ENCODE data around the gene APBA2. TPM values are rescaled to one million over a fixed set of nuclear protein-coding genes. Genes with fewer than 3 reads are reported as not detected.

The APBA2 gene
- total RNA-seq, 1 experiment from 2014 or later, result 0.31 TPM

DNA sequence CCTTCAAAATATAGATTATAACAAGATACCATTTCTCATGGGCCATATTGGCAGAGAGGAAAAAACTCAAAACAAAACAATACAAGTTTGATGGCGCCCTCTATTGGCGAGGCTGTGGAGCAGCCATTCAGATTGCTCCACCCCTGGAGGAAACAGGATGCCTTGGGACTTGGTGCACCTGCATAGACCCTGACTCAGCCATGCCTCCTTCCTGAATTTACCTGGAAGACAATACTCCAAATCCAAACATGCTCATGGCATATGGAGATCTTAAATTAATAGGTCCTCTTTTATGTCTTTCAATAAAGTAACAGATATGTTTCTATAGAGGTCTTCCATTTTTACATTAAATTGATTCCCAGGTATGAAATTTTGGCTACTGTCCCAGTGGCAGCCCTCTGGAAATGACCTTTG, 90.0 kb downstream of the APBA2 start:
- BruUV-seq (replicated peaks), result no TSS peak
- Histone ChIP-seq H3K27ac (ENCODE audit: low read length) (no peak overlapping the region), H3K4me1 (ENCODE audit: control insufficient read depth, insufficient read depth, low read length) (no peaks in the 10 kb centered on the region), H3K36me3 (ENCODE audit: control insufficient read depth, insufficient read depth, low read length) (no peaks in the 10 kb centered on the region), H3K27me3 (ENCODE audit: control insufficient read depth, insufficient read depth, low read length) (peaks cover 2% of the 10 kb centered on the region; the same call in 1 of the 2 replicates), H3K9me3 (ENCODE audit: control insufficient read depth, insufficient read depth, low read depth, low read length) (no peaks in the 10 kb centered on the region), H3K4me3 (ENCODE audit: low read depth in 2 of 2, low read length in 2 of 2) (no peak overlapping the region)
- TF ChIP-seq, protein P1, sequence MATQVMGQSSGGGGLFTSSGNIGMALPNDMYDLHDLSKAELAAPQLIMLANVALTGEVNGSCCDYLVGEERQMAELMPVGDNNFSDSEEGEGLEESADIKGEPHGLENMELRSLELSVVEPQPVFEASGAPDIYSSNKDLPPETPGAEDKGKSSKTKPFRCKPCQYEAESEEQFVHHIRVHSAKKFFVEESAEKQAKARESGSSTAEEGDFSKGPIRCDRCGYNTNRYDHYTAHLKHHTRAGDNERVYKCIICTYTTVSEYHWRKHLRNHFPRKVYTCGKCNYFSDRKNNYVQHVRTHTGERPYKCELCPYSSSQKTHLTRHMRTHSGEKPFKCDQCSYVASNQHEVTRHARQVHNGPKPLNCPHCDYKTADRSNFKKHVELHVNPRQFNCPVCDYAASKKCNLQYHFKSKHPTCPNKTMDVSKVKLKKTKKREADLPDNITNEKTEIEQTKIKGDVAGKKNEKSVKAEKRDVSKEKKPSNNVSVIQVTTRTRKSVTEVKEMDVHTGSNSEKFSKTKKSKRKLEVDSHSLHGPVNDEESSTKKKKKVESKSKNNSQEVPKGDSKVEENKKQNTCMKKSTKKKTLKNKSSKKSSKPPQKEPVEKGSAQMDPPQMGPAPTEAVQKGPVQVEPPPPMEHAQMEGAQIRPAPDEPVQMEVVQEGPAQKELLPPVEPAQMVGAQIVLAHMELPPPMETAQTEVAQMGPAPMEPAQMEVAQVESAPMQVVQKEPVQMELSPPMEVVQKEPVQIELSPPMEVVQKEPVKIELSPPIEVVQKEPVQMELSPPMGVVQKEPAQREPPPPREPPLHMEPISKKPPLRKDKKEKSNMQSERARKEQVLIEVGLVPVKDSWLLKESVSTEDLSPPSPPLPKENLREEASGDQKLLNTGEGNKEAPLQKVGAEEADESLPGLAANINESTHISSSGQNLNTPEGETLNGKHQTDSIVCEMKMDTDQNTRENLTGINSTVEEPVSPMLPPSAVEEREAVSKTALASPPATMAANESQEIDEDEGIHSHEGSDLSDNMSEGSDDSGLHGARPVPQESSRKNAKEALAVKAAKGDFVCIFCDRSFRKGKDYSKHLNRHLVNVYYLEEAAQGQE (IDR thresholded peaks at IDR 0.05; ENCODE audit: insufficient read depth in 1 of 2, low read depth in 2 of 2, low read length in 1 of 2), result no peak
- TF ChIP-seq, protein P2, sequence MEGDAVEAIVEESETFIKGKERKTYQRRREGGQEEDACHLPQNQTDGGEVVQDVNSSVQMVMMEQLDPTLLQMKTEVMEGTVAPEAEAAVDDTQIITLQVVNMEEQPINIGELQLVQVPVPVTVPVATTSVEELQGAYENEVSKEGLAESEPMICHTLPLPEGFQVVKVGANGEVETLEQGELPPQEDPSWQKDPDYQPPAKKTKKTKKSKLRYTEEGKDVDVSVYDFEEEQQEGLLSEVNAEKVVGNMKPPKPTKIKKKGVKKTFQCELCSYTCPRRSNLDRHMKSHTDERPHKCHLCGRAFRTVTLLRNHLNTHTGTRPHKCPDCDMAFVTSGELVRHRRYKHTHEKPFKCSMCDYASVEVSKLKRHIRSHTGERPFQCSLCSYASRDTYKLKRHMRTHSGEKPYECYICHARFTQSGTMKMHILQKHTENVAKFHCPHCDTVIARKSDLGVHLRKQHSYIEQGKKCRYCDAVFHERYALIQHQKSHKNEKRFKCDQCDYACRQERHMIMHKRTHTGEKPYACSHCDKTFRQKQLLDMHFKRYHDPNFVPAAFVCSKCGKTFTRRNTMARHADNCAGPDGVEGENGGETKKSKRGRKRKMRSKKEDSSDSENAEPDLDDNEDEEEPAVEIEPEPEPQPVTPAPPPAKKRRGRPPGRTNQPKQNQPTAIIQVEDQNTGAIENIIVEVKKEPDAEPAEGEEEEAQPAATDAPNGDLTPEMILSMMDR (IDR thresholded peaks at IDR 0.05), result peak; percentile 90
- in situ Hi-C loops (cut with HindIII; ENCODE audit: low pct_unique_long_range_greater_than_20kb, low sequenced_read_pairs) (no loop called here), intact Hi-C loops (cut with micrococcal nuclease; ENCODE audit: unreplicated experiment) (no loop called here)
- ChIA-PET POLR2A (no interaction called here), CTCF (no interaction called here)
- ATAC-seq (peak; percentile 70; the same call in 1 of the 2 replicates), DNase-seq (ENCODE audit: low read depth, low spot score) (no peak)

DNA sequence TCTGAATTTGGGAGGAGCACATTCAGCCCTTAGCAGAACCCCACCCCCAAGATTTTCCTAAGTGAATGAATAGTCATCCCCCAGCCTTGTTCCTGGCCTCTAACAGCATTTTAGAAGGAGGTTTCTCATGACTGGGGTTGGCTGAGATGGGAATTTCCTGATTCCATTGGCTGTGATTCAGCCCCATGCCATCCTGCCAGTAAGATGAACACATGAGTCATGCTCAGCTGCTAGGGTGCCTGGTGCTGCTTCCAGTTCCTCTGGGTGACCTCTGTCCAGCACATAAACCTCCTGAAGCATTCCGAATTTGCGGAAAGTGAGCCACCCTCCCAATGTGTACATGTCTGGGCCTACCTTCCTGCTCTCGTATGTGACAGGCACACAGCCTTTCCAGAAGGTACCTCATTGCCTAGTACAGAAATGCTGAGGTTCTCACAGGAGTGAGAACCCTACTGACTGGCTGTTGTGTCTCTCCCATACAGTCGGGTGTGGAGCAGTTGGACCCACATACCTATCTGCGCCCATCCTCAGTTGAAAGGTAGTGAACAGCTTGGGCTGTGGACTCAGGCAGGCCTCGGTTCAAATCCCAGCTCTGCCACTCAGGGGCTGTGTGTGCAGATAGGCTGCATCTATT, 91.7 kb downstream of the APBA2 start:
- no peaks in the 10 kb centered on the region for H3K36me3 ChIP-seq (ENCODE audit: control insufficient read depth, insufficient read depth, low read length)
- H3K27ac ChIP-seq (ENCODE audit: low read length), result no peak overlapping the region
- no peaks in the 10 kb centered on the region for H3K9me3 ChIP-seq (ENCODE audit: control insufficient read depth, insufficient read depth, low read depth, low read length)
- no peaks in the 10 kb centered on the region for H3K4me1 ChIP-seq (ENCODE audit: control insufficient read depth, insufficient read depth, low read length)
- TF ChIP-seq, protein P2 (IDR thresholded peaks at IDR 0.05), result no peak
- TF ChIP-seq, protein P1 (IDR thresholded peaks at IDR 0.05; ENCODE audit: insufficient read depth in 1 of 2, low read depth in 2 of 2, low read length in 1 of 2), result peak; percentile 82 to 91
- ATAC-seq (peak; percentile 90), DNase-seq (ENCODE audit: low read depth, low spot score) (peak; percentile 79)
- no peaks in the 10 kb centered on the region; the same call in 1 of the 2 replicates for H3K27me3 ChIP-seq (ENCODE audit: control insufficient read depth, insufficient read depth, low read length)
- intact Hi-C loops (cut with micrococcal nuclease; ENCODE audit: unreplicated experiment), result no loop called here
- H3K4me3 ChIP-seq (ENCODE audit: low read depth in 2 of 2, low read length in 2 of 2), result no peak overlapping the region
- BruUV-seq (replicated peaks), result no TSS peak
- CTCF ChIA-PET, result no interaction called here
- in situ Hi-C loops (cut with HindIII; ENCODE audit: low pct_unique_long_range_greater_than_20kb, low sequenced_read_pairs), result no loop called here
- POLR2A ChIA-PET, result no interaction called here
